ENCODE data around the gene ZNF462. TPM values are rescaled to one million over a fixed set of nuclear protein-coding genes. Genes with fewer than 3 reads are reported as not detected.

ZNF462 gene
- total and polyA plus RNA-seq, 4 donors = 0.35 to 2.1 (median 1.4) TPM

DNA sequence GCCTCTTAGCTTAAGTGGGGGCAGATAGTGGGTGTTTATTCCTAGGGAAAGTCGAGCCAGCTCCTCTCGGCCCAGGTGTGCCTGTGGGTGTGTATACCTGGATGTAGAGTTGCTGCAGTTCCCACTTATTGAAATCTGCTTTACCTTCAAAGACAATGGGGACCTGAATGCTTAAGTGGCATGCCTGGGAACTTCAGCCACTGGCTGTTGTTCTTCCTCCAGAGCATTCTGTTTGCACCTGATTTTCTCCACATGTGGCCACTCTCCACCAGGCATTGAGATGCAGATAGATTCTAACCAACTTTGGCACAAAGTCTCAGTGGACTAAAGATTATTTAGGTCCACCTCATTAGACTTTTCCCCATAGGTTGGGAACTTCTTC, 186.8 kb downstream of the ZNF462 start:
- H3K27me3 ChIP-seq (ENCODE audit: control insufficient read depth in 4 of 4, insufficient read depth in 4 of 4, low read length in 3 of 4) = no peaks in the 10 kb centered on the region
- H3K4me1 ChIP-seq (ENCODE audit: control insufficient read depth in 4 of 4, insufficient read depth in 4 of 4, low read length in 3 of 4) = no peaks in the 10 kb centered on the region
- 61% methylated on average over 2 of the region's 2 CpGs for WGBS
- no peak overlapping the region for H3K9ac ChIP-seq (ENCODE audit: low read depth in 1 of 2, low read length in 2 of 2)
- H3K36me3 ChIP-seq (ENCODE audit: control insufficient read depth in 4 of 4, insufficient read depth in 3 of 4, low read depth in 1 of 4, low read length in 3 of 4) = no peaks in the 10 kb centered on the region
- H3K27ac ChIP-seq (ENCODE audit: low read depth in 1 of 2, low read length in 2 of 2) = no peak overlapping the region
- no peak for DNase-seq (ENCODE audit: low spot score)
- no peaks in the 10 kb centered on the region for H3K9me3 ChIP-seq (ENCODE audit: control insufficient read depth in 4 of 4, low read length in 3 of 4)
- H3K4me3 ChIP-seq (ENCODE audit: low read depth in 1 of 3, low read length in 3 of 3) = no peak overlapping the region
- no peak for TF ChIP-seq EGR1 (IDR thresholded peaks at IDR 0.05; ENCODE audit: low read depth in 2 of 2)
- TF ChIP-seq FOXA2 (IDR thresholded peaks at IDR 0.05) = no peak
- TF ChIP-seq, protein P1, sequence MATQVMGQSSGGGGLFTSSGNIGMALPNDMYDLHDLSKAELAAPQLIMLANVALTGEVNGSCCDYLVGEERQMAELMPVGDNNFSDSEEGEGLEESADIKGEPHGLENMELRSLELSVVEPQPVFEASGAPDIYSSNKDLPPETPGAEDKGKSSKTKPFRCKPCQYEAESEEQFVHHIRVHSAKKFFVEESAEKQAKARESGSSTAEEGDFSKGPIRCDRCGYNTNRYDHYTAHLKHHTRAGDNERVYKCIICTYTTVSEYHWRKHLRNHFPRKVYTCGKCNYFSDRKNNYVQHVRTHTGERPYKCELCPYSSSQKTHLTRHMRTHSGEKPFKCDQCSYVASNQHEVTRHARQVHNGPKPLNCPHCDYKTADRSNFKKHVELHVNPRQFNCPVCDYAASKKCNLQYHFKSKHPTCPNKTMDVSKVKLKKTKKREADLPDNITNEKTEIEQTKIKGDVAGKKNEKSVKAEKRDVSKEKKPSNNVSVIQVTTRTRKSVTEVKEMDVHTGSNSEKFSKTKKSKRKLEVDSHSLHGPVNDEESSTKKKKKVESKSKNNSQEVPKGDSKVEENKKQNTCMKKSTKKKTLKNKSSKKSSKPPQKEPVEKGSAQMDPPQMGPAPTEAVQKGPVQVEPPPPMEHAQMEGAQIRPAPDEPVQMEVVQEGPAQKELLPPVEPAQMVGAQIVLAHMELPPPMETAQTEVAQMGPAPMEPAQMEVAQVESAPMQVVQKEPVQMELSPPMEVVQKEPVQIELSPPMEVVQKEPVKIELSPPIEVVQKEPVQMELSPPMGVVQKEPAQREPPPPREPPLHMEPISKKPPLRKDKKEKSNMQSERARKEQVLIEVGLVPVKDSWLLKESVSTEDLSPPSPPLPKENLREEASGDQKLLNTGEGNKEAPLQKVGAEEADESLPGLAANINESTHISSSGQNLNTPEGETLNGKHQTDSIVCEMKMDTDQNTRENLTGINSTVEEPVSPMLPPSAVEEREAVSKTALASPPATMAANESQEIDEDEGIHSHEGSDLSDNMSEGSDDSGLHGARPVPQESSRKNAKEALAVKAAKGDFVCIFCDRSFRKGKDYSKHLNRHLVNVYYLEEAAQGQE (IDR thresholded peaks at IDR 0.05) = no peak
- TF ChIP-seq FOXA1 (IDR thresholded peaks at IDR 0.05) = no peak
- TF ChIP-seq, protein P2, sequence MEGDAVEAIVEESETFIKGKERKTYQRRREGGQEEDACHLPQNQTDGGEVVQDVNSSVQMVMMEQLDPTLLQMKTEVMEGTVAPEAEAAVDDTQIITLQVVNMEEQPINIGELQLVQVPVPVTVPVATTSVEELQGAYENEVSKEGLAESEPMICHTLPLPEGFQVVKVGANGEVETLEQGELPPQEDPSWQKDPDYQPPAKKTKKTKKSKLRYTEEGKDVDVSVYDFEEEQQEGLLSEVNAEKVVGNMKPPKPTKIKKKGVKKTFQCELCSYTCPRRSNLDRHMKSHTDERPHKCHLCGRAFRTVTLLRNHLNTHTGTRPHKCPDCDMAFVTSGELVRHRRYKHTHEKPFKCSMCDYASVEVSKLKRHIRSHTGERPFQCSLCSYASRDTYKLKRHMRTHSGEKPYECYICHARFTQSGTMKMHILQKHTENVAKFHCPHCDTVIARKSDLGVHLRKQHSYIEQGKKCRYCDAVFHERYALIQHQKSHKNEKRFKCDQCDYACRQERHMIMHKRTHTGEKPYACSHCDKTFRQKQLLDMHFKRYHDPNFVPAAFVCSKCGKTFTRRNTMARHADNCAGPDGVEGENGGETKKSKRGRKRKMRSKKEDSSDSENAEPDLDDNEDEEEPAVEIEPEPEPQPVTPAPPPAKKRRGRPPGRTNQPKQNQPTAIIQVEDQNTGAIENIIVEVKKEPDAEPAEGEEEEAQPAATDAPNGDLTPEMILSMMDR (IDR thresholded peaks at IDR 0.05; ENCODE audit: low read depth, low read length, missing input control) = no peak
- no peak for TF ChIP-seq NR2F2 (IDR thresholded peaks at IDR 0.05)
- TF ChIP-seq HNF4G (IDR thresholded peaks at IDR 0.05) = no peak
- TF ChIP-seq JUND (IDR thresholded peaks at IDR 0.05) = no peak
- no peak for TF ChIP-seq RXRA (IDR thresholded peaks at IDR 0.05)
- no peak for TF ChIP-seq SP1 (IDR thresholded peaks at IDR 0.05)
- TF ChIP-seq, protein P3, sequence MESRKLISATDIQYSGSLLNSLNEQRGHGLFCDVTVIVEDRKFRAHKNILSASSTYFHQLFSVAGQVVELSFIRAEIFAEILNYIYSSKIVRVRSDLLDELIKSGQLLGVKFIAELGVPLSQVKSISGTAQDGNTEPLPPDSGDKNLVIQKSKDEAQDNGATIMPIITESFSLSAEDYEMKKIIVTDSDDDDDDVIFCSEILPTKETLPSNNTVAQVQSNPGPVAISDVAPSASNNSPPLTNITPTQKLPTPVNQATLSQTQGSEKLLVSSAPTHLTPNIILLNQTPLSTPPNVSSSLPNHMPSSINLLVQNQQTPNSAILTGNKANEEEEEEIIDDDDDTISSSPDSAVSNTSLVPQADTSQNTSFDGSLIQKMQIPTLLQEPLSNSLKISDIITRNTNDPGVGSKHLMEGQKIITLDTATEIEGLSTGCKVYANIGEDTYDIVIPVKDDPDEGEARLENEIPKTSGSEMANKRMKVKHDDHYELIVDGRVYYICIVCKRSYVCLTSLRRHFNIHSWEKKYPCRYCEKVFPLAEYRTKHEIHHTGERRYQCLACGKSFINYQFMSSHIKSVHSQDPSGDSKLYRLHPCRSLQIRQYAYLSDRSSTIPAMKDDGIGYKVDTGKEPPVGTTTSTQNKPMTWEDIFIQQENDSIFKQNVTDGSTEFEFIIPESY (IDR thresholded peaks at IDR 0.05) = no peak
- no peak for TF ChIP-seq TAF1 (conservative IDR thresholded peaks at IDR 0.05)

DNA sequence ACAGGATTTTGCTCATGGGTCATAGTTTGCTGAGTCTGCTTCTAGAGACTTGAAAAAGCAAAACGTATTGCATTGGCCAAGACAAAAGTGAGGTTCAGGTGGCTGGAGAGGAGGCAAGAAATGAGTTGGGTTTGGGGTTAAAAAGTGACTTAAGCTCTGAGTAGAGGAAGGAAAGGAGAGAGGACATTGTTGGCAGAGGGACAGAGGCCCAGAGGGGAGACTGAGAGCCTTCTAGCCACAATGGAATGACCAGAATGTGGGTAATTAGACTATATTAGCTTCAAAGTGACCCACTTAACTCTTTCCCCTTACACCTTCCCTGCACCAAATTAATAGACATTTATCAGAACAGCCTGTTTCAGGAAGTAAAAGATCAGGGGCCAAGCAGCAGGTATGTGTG, 188.4 kb downstream of the ZNF462 start:
- H3K27ac ChIP-seq (ENCODE audit: low read depth in 1 of 2, low read length in 2 of 2) = no peak overlapping the region
- no peaks in the 10 kb centered on the region for H3K36me3 ChIP-seq (ENCODE audit: control insufficient read depth in 4 of 4, insufficient read depth in 3 of 4, low read depth in 1 of 4, low read length in 3 of 4)
- WGBS = 71% methylated on average over 1 of the region's 1 CpG

DNA sequence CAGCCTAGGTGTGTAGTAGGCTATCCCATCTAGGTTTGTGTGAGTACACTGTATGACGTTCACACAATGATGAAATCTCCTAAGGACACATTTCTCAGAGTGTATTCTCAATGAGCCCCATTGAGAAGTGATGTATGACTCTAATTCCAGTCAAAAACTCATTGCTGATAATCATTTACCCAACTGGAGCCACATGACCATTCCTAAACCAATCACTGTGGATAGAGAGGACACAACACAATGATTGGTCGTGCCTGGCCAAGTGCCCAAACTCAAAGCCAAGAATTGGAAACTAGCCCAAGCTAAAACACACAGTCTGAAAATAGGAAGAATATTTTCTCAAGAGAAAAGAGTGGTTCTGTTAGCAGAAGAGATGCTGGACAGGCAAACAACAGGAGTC, 191.2 kb downstream of the ZNF462 start:
- WGBS = 67% methylated on average over 2 of the region's 2 CpGs
- DNase-seq (ENCODE audit: low spot score) = no peak
- TF ChIP-seq EGR1 (IDR thresholded peaks at IDR 0.05; ENCODE audit: low read depth in 2 of 2) = no peak
- no peak for TF ChIP-seq RXRA (IDR thresholded peaks at IDR 0.05)
- TF ChIP-seq, protein P1 (IDR thresholded peaks at IDR 0.05) = no peak
- no peak for TF ChIP-seq JUND (IDR thresholded peaks at IDR 0.05)
- TF ChIP-seq, protein P4, sequence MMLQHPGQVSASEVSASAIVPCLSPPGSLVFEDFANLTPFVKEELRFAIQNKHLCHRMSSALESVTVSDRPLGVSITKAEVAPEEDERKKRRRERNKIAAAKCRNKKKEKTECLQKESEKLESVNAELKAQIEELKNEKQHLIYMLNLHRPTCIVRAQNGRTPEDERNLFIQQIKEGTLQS (IDR thresholded peaks at IDR 0.05) = no peak
- TF ChIP-seq TAF1 (conservative IDR thresholded peaks at IDR 0.05) = no peak
- TF ChIP-seq, protein P5, sequence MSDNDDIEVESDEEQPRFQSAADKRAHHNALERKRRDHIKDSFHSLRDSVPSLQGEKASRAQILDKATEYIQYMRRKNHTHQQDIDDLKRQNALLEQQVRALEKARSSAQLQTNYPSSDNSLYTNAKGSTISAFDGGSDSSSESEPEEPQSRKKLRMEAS (IDR thresholded peaks at IDR 0.05) = no peak
- TF ChIP-seq HNF4G (IDR thresholded peaks at IDR 0.05) = no peak
- TF ChIP-seq NR2F2 (IDR thresholded peaks at IDR 0.05) = no peak
- no peak for TF ChIP-seq FOXA1 (IDR thresholded peaks at IDR 0.05)

More for the DNA sequence above, 188.4 kb downstream of the ZNF462 start:
- H3K4me1 ChIP-seq (ENCODE audit: control insufficient read depth in 4 of 4, insufficient read depth in 4 of 4, low read length in 3 of 4) = no peaks in the 10 kb centered on the region
- no peak overlapping the region for H3K4me3 ChIP-seq (ENCODE audit: low read depth in 1 of 3, low read length in 3 of 3)
- no peaks in the 10 kb centered on the region for H3K9me3 ChIP-seq (ENCODE audit: control insufficient read depth in 4 of 4, low read length in 3 of 4)
- no peak for DNase-seq (ENCODE audit: low spot score)
- no peak for TF ChIP-seq RAD21 (IDR thresholded peaks at IDR 0.05)
- H3K27me3 ChIP-seq (ENCODE audit: control insufficient read depth in 4 of 4, insufficient read depth in 4 of 4, low read length in 3 of 4) = no peaks in the 10 kb centered on the region
- H3K9ac ChIP-seq (ENCODE audit: low read depth in 1 of 2, low read length in 2 of 2) = no peak overlapping the region

More for the DNA sequence above, 191.2 kb downstream of the ZNF462 start:
- Histone ChIP-seq H3K36me3 (ENCODE audit: control insufficient read depth in 4 of 4, insufficient read depth in 3 of 4, low read depth in 1 of 4, low read length in 3 of 4) (no peaks in the 10 kb centered on the region), H3K27me3 (ENCODE audit: control insufficient read depth in 4 of 4, insufficient read depth in 4 of 4, low read length in 3 of 4) (no peaks in the 10 kb centered on the region), H3K27ac (ENCODE audit: low read depth in 1 of 2, low read length in 2 of 2) (no peak overlapping the region), H3K9me3 (ENCODE audit: control insufficient read depth in 4 of 4, low read length in 3 of 4) (no peaks in the 10 kb centered on the region), H3K4me1 (ENCODE audit: control insufficient read depth in 4 of 4, insufficient read depth in 4 of 4, low read length in 3 of 4) (no peaks in the 10 kb centered on the region), H3K9ac (ENCODE audit: low read depth in 1 of 2, low read length in 2 of 2) (no peak overlapping the region), H3K4me3 (ENCODE audit: low read depth in 1 of 3, low read length in 3 of 3) (no peak overlapping the region)

Measured in liver (tissue), 9 donors.